VCaP (cell line): ENCODE measurements around the gene SP6.

Source experiments
- H3K27ac ChIP-seq: fragments of 450-650 bp; 2 replicates; pipeline ENCODE4 v1.5.1; 2017
- TF ChIP-seq, protein P1 (sequence below): fragments of 450-650 bp; conservative IDR thresholded peaks from 2 replicates; pipeline ENCODE4 v1.5.1; 2017; ENCODE audit warnings: mild to moderate bottlenecking, moderate library complexity

The SP6 gene

DNA sequence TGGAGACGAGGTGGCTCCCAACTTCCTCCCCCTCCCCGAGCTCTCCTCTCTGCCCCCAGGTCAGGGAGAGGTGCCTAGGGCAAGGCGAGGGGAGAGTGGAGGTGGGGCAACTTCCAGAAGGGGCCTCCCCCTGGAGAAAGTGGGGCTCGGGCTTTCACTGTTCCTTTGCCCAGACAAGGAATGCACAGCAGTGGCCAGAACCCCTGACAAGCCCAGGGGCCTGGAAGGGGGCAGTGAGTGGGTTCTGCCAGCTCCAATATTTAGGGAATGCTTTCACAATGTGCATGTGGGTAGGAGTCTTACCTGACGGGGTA lies 33.4 kb upstream of the SP6 start:
- TF ChIP-seq, protein P1, sequence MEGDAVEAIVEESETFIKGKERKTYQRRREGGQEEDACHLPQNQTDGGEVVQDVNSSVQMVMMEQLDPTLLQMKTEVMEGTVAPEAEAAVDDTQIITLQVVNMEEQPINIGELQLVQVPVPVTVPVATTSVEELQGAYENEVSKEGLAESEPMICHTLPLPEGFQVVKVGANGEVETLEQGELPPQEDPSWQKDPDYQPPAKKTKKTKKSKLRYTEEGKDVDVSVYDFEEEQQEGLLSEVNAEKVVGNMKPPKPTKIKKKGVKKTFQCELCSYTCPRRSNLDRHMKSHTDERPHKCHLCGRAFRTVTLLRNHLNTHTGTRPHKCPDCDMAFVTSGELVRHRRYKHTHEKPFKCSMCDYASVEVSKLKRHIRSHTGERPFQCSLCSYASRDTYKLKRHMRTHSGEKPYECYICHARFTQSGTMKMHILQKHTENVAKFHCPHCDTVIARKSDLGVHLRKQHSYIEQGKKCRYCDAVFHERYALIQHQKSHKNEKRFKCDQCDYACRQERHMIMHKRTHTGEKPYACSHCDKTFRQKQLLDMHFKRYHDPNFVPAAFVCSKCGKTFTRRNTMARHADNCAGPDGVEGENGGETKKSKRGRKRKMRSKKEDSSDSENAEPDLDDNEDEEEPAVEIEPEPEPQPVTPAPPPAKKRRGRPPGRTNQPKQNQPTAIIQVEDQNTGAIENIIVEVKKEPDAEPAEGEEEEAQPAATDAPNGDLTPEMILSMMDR: no peak
- H3K27ac ChIP-seq: peak overlapping the region; percentile 65

DNA sequence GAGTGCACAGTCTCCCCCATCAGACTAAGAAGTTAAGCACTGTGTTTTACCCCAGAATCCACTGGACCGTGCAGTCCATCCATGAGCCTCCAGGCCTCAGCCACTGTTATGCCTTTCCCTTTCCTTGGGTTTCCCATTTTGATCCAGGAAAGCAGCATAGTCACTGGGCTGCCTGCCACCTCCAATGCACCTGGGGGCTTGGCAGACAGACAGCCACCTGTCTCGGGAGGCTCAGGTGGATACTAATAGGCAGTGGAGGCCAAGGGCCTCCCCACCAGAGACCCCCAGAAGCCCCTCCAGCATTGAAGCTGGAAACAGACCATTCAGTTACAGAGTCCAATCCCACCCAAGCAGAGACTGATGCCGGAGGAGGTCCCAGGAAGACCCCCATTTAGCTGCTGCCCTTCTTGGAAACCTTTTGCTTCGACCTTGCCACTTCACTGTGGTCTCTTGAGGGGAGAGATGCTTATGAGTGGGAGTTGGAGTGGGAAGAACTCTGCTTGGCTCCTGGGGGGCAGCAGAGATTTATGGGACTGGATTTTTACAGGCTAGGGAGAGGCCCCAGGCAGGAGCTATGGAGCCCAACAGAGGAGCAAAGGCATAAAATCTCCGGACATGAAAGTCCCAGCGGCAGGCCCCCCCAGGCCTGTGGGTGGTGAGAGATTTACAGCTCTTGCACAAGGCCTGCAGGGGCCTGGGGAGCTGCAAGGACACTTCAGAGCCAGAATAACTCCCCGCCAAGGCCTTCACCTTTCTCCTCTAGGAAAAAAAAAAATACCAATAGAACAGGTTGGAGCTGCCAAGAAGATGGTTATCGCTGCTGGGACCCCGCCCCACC lies 32.8 kb upstream of the SP6 start:
- TF ChIP-seq, protein P1: no peak
- H3K27ac ChIP-seq: peak overlapping the region; percentile 65

DNA sequence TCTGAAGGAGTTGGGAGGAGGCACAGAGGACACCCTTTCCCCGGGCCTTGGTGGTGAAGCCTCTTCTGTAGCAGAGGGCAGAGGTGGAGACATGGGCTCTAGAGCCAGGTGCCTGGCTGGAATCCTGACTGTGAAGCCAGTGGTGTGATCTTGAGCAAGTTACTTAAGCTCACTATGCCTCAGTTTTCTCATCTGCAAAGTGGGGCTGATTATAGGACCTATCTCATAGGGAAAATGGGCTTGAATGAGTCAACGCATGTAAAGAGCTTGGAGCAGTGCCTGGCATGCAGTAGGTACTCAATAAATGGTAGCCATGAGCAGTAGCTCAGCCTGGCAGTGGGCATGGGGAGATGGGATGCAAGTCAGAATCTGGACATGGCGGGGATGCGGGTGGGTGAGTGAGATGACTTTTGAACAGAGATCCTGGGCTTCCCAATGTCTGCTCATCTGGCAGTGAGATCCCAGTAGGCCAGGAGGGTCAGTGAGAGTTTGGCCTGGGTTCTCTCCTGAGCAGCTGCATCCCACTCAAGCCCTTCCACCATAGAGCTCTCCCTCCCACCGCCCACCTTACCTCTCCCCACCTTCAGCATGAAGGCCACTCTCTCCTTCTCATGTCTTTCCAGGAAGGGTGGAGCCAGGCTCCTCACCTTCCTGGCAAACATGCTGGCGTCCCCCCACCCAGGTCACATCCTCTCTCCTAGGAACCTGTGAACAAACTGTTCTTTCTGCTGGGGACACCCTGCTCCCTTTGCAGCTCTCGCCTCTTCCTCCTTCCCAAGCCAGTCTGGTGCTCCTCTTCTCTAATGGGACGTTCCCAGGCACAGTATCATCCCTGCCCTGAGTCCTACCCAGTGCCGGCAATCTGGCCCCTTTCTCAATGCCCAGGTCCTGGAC lies 32.0 kb upstream of the SP6 start:
- TF ChIP-seq, protein P1: no peak
- H3K27ac ChIP-seq: peak overlapping the region; percentile 65

GRCh38 chr17:47882247-47882646 lies 31.3 kb upstream of the SP6 start:
- H3K27ac ChIP-seq: no peak overlapping the region
- TF ChIP-seq, protein P1: no peak

- TF ChIP-seq, protein P1: no peak
- no peak overlapping the region for H3K27ac ChIP-seq
These were observed 29.0 kb upstream of the SP6 start for GRCh38 chr17:47879776-47880454.

DNA sequence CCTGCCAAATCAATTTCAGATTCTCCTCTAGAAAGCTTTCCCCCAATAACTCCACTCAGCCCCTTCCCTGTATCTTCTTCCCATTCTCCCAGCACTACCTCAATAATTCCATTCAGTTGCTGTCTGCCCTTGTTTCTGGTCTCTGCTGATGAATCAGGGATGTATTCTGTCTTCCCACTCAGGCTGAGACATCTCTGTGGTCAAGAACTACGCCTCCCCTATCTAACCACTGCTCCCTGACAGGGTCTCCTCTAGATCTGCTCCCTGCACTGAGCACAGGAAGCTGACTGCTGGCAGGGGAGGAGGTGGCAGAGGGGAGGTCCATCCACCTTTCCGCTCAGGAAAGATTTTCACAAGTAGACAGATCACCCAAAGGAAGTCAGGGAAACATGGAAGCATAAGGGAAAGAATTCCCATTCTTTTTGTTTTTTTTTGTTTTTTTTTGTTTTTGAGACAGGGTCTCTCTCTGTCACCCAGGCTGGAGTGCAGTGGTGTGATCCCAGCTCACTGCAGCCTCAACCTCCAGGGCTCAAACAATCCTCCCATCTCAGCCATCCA lies 28.1 kb upstream of the SP6 start:
- no peak overlapping the region for H3K27ac ChIP-seq

More for the DNA sequence above, 28.1 kb upstream of the SP6 start:
- TF ChIP-seq, protein P1: no peak
